ENCODE data around the gene ERBIN. TPM values are rescaled to one million over a fixed set of nuclear protein-coding genes. Genes with fewer than 3 reads are reported as not detected.

Gene ERBIN
- polyA plus RNA-seq, 3 donors = 25.2 to 43.3 (median 28.6) TPM

- H3K4me1 ChIP-seq (ENCODE audit: control insufficient read depth in 1 of 2, insufficient read depth in 2 of 2, low read length in 2 of 2) = no peaks in the 10 kb centered on the region
- H3K36me3 ChIP-seq (replicated peaks in 1 of 2; ENCODE audit: control insufficient read depth in 1 of 2, insufficient read depth in 2 of 2, low read length in 2 of 2) = peaks cover 11 to 16% of the 10 kb centered on the region in 2 donors
- H2AFZ ChIP-seq (ENCODE audit: insufficient read depth, low read depth, low read length, poor library complexity, severe bottlenecking) = no peak overlapping the region
- no peak overlapping the region for H3K4me3 ChIP-seq (replicated peaks in 1 of 3; ENCODE audit: low read depth in 2 of 3, low read length in 3 of 3)
- no peaks in the 10 kb centered on the region for H3K9me3 Mint-ChIP-seq
- peaks cover 0 to 2% (median 0%) of the 10 kb centered on the region in 3 donors for H3K27me3 Mint-ChIP-seq (ENCODE audit: low read depth in 3 of 3)
- peak overlapping the region in 2 of 7 donors; percentile 21 to 55 for H3K27ac Mint-ChIP-seq
- H3K9me3 ChIP-seq (replicated peaks in 1 of 2; ENCODE audit: control insufficient read depth in 1 of 2, insufficient read depth in 1 of 2, low read length in 2 of 2) = no peaks in the 10 kb centered on the region
- H3K4me2 ChIP-seq (replicated peaks; ENCODE audit: extremely low read depth, low read length, poor library complexity, severe bottlenecking) = no peak overlapping the region
- H3K27ac ChIP-seq (ENCODE audit: low read depth in 1 of 2, low read length in 2 of 2) = no peak overlapping the region
- peaks cover 100% of the 10 kb centered on the region for H3K79me2 ChIP-seq (ENCODE audit: insufficient read depth, low read length)
- H3K36me3 Mint-ChIP-seq = peaks cover 10 to 20% of the 10 kb centered on the region in 2 donors
- H4K20me1 ChIP-seq (ENCODE audit: insufficient read depth, low read length) = peaks cover 100% of the 10 kb centered on the region
- no peaks in the 10 kb centered on the region for H3K27me3 ChIP-seq (ENCODE audit: control insufficient read depth in 2 of 2, insufficient read depth in 2 of 2, low read length in 2 of 2)
- H3K9ac ChIP-seq (ENCODE audit: insufficient read depth, low read length, poor library complexity, severe bottlenecking) = no peak overlapping the region
- intact Hi-C loops (cut with micrococcal nuclease) = no loop called here
- H3K4me1 Mint-ChIP-seq = peaks cover 15% of the 10 kb centered on the region
- no peak for TF ChIP-seq CTCF (IDR thresholded peaks at IDR 0.05)
- no peak for DNase-seq
- 99% methylated on average over 9 of the region's 10 CpGs for WGBS (ENCODE audit: insufficient coverage)
- H3K4me3 Mint-ChIP-seq = no peak overlapping the region
These were observed 57.9 kb downstream of the ERBIN start for GRCh38 chr5:65984098-65984885.

GRCh38 chr5:65986050-65986451 lies 59.7 kb downstream of the ERBIN start:
- intact Hi-C loops (cut with micrococcal nuclease) = no loop called here
- Mint-ChIP-seq H3K27me3 (ENCODE audit: low read depth in 3 of 3) (peaks cover 0 to 2% (median 0%) of the 10 kb centered on the region in 3 donors), H3K4me1 (peaks cover 15% of the 10 kb centered on the region), H3K4me3 (no peak overlapping the region), H3K9me3 (no peaks in the 10 kb centered on the region), H3K36me3 (peaks cover 16 to 31% of the 10 kb centered on the region in 2 donors), H3K27ac (peak overlapping the region in 2 of 7 donors; percentile 17 to 25)
- H3K27me3 ChIP-seq (ENCODE audit: control insufficient read depth in 2 of 2, insufficient read depth in 2 of 2, low read length in 2 of 2) = no peaks in the 10 kb centered on the region
- H3K27ac ChIP-seq (ENCODE audit: low read depth in 1 of 2, low read length in 2 of 2) = no peak overlapping the region
- no peak overlapping the region for H2AFZ ChIP-seq (ENCODE audit: insufficient read depth, low read depth, low read length, poor library complexity, severe bottlenecking)
- H3K4me3 ChIP-seq (replicated peaks in 1 of 3; ENCODE audit: low read depth in 2 of 3, low read length in 3 of 3) = no peak overlapping the region
- H3K9ac ChIP-seq (ENCODE audit: insufficient read depth, low read length, poor library complexity, severe bottlenecking) = no peak overlapping the region
- TF ChIP-seq CTCF (IDR thresholded peaks at IDR 0.05) = no peak
- no peak for DNase-seq
- peaks cover 15 to 27% of the 10 kb centered on the region in 2 donors for H3K36me3 ChIP-seq (replicated peaks in 1 of 2; ENCODE audit: control insufficient read depth in 1 of 2, insufficient read depth in 2 of 2, low read length in 2 of 2)
- peaks cover 100% of the 10 kb centered on the region for H4K20me1 ChIP-seq (ENCODE audit: insufficient read depth, low read length)
- no peak overlapping the region for H3K4me2 ChIP-seq (replicated peaks; ENCODE audit: extremely low read depth, low read length, poor library complexity, severe bottlenecking)
- no CpG with 5 or more reads among the region's 1 CpG for WGBS (ENCODE audit: insufficient coverage)
- peaks cover 95% of the 10 kb centered on the region for H3K79me2 ChIP-seq (ENCODE audit: insufficient read depth, low read length)
- H3K9me3 ChIP-seq (replicated peaks in 1 of 2; ENCODE audit: control insufficient read depth in 1 of 2, insufficient read depth in 1 of 2, low read length in 2 of 2) = no peaks in the 10 kb centered on the region
- no peaks in the 10 kb centered on the region for H3K4me1 ChIP-seq (ENCODE audit: control insufficient read depth in 1 of 2, insufficient read depth in 2 of 2, low read length in 2 of 2)
